GM21528 (cell line): ENCODE measurements around the gene SEMA3C.

Source experiments
- ATAC-seq: cut with Tn5 transposase; IDR thresholded peaks from one replicate; pipeline ENCODE4 v1.9.1; 2021; ENCODE audit warnings: mild to moderate bottlenecking, moderate library complexity; ENCODE audit not compliant: unreplicated experiment, low FRiP score

The SEMA3C gene

DNA sequence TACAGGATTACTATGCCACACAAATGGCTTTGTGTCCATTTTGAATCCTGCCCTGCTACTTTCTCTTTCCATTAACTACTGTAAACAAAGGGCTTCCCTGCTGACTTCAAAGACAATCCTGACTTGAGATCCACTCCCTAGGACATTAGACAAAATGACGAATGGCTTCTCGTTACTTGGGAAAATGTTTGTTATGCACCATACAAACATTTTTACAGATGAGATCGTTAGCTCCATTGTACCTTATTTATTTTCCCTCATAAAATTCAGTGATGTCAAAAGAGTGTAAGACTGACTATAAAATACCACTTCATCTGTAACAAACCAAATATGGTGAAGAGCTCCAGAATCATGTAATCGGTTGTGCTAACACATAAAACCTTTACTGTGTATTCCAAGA lies 158.6 kb downstream of the SEMA3C start:
- ATAC-seq, result no peak

DNA sequence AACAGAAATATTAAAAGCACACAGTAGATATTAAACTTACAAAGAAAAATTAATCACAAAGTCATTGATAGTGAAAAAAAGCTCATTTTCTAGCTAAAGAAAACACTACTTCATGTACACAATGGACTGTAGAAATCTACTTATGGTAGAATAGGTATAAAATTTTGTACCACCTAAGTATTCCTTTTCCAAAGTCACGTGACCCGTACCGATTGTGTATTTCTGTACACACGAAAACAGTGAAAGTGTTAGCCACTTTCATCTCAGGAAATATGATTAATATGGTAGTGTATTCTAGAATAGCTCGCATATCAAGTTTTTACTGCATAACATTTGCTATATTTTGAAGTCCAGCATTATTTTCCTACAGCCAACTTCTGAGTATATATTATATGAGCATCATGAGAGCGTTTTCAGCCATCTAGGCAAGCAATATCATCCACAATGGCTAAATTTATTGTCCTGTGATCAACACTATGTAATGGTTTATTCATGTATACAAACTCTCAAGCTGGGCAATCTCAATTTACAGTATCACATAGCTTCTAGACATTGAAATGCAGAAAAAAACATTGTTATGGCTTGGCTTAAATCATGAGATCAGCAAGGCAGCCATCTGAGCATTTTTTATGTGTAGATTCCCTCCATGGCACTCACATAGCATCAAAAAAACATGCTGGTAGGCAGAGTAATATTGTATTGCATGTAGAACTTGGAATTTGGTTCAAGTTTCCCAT lies 165.7 kb downstream of the SEMA3C start:
- ATAC-seq, result no peak

DNA sequence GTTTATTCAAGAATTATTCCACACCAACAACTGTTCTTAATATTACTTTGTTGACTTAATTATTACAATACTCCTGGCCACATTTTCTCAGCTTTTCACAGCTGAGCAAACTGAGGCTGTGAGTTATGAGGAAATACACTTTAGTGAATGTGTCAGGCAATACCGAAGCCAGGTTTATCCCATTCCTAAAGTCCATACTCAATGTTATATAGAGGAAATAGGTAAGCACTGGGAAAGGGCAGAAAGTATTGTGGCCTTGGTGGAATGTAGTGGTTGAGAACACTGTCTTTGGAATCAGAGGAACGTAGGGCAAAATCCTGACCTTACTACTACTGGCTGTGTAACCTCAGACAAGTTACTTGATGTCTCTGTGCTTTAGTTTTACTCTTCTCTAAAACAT lies 169.6 kb downstream of the SEMA3C start:
- no peak for ATAC-seq

DNA sequence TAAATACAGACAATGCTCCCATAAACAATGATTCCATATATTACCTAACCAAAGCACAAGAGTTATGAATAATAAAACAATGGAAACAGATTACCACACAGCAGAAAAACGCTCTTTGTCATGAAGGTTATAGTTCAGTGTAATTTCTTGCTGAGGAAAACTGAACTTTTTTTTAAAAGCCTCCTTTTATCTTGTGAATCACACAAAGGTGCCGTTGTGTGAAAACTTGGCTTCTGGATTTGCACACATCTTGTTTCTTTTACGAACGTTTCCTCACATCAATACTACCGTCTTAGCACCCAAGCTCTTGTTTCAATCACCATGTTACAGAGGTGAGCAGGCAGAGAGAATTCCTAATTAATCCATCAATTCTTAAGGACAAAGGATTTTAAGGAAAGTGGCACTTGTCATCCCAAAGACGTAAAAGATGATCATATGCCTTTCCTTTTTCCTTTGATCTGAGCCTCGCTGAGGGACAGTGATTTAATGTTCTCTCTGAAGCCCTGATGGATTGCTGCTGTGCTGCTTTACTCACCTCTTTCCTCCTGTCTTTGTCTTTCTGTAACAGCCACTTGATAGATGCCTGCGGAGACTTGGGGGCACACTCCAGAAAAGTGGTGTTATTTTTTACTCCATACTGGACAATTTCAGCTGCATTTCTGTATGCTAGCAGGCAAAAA lies 170.3 kb downstream of the SEMA3C start:
- no peak for ATAC-seq

DNA sequence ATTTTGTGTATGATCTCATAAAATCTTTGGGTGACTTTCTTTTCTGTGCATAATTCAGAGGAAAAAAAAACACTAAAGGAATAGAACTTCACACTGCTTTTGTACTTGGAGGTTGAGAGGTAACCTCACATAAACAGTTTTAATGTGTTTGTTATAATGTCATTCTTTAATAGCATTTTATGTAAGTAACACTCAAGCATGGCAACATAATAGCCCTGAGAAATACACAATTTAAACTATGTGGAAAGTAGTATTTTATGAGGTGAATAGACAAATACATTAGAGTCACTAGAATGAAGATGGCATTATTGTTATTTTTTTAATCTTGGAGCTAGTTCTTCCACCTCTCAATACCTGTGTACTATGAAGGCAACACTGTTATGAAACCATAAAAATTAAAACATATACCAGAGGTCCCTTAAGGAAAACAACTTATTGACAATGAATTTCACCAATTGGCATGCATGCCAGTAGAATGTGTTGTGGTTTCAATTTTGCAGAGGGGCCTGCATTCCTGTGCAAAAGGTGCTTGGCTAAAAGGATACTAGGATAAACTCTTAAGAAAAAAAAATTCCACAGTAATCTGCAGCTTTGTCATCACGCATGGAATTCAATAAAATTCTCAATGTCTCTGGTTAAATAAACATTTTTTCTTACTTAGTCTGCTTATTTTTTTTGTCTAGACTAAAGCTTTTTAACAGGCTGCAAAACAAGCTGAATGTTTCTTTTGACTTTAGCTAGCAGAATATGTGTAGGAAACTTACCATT lies 177.9 kb downstream of the SEMA3C start:
- ATAC-seq, result no peak

DNA sequence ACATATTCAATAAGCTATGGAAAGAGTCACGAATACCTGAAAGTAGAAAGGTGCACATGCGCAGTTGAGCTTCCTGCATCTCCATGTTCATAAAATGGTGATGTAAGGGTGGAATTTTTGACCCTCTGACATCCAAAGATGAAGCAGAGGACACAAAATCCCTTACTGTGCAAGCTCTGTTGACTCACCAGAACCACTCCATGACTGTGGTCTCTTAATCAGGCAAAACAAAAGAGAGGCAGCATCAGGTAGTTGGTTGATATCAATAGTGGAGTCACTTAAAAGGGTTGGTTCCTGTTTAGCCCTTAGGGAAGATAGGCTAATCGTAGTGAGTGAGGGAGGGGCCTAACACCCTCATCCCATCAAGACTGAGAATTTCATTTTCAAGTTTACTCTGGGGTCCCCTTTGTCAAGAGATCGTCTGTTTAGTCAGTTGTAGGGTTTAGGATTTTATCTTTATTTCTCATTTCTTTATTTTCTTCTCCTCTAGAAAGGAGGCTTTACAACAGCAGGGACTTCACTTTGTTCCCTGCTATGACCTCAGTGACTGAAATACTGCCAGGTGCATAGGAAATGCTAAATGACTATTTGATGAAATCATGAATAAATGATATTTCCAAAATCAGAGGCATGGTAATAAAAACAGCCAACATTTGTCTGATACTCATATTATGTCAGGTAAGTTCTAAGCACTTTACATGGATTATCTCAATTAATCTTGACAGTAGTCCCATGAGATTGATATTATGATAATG lies 182.3 kb downstream of the SEMA3C start:
- no peak for ATAC-seq

DNA sequence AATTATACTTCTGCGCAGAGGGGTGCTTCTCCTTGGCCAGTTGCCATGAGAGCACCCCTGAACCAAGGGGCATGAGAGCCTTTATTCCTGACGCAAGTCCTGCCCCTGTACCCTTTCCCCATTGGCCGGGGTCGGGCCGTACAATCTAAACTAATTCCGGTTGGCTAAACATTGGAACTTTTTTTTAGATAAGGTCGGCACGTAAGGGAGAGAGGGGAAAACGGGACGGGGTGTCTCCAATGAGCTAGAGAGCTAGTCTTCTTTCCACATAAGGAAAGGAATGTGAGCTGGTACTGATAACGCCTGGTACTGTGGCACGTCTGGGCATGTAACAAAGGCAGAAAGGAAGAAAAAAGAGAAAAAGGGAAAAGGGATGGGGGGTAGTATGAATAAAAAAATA lies 183.5 kb downstream of the SEMA3C start:
- no peak for ATAC-seq

DNA sequence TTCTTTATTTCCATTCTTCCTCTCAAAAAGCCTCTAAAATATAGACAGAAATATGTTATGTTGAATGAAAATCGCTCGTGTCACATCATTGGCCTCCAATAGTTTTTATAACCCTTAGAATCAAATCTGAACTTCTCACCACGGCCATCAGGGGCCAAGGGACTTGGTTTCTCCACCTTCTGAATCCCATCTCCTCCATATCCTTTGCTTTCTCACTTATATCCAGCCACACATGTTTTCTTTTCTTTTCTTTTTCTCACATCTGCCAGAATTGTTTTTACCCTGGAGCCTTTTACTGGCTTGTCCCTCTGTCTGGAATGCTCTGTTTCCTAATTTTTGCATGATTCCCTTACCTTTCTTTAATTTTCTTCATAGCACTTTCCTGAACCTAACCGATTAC lies 184.8 kb downstream of the SEMA3C start:
- ATAC-seq, result no peak

DNA sequence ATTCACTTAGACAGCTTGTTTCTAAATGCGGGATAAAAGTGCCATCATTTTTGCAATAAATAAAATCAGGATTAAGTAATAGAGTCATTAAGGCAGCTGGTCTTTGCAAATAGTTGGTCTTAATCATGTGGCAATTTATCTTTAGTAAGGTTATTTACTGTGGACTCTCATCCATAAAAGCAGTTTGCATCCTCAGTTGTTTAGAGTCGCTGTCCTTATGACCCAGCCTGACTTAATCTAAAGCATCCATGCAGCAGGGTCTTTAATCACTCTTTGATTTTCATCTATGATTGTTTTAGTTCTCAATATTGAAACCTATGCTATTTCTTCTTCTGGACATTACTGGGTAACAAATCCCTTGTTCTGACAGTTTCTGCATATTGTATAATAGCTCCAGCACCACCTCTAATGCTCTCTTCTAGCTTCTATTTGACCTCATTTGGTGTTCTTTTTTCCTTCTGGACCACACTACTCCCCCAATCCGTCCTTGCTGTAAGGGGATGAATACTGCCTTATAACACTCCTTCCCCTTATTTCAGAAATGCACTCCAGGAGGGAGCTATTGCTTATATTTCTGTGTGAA lies 185.4 kb downstream of the SEMA3C start:
- no peak for ATAC-seq

DNA sequence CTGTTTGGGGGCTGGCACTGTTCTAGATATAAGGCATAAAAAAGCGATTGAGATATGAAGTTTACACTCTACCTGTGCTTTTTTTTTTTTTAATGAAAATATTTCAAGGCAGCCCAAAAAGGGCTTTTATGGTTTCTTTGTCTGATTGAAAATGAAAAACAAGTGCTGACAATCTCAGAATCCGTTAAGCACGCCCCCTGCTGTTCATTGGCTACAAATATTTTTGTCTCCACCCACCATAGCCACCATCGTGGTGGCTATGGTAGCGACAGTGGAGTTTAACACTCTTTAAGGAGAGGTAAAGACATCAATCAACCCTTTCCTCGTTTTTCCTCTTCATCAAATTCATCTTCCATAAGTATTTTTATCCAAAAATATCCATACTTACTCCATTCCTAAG lies 186.2 kb downstream of the SEMA3C start:
- ATAC-seq, result no peak

DNA sequence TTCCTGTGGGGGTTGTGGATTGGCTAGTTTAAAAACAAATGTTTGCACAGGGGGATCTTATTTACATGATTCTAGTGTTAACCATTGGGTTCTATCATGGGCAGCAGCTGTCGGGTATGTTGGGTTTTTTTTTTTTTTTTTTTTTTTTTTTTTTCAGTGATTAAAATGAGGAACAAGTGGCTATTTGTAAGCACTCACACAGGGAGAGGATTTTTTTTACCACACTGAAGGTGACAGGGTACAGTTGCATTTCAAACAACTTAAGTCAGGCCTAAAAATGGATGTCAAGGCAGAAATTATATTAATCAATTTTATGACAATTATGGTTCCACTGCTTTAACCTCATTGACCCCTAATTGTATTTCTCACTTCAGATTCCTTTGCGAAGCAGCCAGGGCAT lies 187.6 kb downstream of the SEMA3C start:
- no peak for ATAC-seq

DNA sequence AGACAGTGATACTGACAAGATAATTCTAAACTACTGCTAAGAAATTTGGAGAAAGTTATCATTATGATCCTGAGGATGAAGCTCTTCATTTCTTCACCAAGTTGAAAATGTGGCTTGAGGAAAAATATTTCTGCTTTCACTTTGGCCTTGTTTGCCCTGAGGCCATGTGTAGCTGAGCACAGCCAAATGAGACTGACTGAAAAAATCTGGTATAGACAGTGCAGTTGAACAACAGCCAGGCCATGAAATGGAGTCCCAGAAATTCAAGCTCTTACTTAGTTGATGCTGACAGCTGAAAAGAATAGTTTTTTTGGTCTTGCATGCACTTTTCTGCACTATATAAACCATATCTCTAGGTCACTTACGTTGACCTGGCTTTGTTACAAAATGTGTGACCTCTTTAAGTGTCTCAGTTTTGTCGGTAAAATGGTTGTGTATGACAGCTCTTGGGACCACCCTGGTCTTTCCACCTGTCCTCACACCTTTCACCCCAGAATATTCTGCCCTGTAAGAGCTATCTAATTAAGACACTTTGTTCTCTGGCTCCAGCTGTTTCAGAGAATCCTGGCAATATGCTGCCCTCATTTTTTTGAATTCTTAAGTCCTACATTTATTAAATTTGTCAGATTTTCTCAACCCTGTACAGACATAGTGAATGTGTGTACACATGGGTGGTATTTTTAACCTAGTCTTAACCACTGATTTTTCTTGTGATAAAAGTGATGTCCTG lies 189.1 kb downstream of the SEMA3C start:
- no peak for ATAC-seq

DNA sequence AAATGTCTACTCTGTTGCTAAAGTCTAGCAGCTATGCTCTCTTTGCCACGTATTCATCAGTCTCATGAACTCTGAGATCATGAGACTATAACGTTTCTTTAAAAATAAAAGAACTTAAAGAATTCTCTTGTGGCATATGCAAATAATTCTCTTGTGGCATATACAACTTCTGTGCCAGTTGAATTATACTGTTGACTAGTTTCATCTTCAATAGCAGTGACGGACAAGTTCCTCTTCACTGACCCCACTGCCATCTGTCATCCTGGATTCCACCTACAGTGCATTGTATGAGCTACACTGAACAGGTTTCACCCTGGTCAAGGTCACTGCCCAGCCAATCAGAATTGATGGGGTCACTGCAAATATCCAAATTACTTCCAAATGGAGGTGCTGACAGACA lies 192.2 kb downstream of the SEMA3C start:
- ATAC-seq, result no peak

DNA sequence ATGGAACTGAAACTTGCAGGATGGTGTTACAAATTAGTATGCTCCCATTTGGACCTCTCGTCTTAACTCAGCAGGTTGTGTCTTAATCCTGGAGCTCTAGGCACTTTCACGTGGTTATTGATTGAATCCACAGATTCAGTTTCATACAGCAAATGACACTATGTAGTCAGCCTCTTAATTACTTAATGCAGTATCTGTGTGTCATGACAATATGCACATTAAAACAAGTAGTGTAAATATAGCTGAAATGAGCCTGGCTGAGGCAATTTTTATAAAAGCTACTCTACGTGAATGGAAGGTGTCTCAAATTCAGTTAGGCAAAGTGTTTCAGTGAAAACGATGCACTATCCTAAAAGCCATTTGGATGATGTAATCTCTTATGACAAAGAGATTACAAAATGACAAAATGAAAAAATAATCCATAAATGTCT lies 193.7 kb downstream of the SEMA3C start:
- ATAC-seq, result no peak

DNA sequence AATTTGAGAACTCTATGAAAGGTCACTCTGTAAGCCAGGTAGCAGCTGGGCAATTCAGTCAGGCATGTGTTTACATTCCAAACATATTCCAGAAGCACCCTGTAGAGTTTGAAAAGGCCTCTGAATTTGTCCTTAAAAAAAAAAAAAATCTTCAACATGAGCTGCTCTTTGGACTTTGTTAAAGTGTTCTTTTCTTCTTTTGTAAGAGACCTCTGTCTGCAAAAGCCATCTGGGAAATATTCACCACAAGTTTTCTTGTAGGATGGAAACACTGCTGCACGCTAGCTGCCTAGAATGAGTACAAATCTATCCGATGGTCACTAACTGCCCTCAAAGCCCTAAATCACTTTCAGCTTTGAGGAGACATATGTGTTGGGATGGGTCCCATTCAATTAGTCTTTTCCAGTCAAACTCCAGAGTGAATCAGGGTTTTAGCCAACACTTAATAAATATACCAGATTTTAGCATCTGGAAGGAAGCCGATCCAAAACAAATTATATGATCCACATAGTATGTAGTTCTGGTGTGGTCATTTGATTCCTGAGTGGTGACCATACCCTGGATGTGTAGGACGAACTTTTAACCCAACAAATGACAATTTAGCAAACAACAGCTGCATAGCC lies 194.5 kb downstream of the SEMA3C start:
- no peak for ATAC-seq

DNA sequence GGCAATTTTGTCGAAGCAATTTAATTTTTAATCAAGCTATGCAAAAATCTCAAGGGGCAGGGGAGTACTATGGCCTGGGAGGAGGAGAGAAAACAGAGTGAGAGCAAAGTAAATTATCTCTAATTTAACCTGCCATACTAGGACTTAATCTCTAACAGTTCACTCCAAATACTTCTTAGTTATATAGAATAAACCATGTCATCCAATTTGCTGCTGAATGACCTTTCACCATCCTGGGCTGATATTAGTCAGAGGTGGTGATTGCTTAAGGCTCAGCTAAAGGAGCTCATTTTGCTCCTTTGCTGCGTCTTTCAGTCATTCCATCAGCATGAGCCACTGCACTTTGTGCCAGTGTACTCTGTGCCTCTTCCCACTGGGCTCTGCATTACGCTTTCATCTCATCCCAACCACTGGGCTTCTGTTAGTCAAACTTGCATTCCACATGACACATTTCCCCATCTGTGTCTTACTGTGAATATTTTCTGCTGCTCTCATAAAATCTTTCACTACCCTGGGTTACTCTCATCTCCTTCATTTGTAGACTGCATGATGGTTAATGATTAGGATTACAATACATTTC lies 196.1 kb downstream of the SEMA3C start:
- no peak for ATAC-seq

DNA sequence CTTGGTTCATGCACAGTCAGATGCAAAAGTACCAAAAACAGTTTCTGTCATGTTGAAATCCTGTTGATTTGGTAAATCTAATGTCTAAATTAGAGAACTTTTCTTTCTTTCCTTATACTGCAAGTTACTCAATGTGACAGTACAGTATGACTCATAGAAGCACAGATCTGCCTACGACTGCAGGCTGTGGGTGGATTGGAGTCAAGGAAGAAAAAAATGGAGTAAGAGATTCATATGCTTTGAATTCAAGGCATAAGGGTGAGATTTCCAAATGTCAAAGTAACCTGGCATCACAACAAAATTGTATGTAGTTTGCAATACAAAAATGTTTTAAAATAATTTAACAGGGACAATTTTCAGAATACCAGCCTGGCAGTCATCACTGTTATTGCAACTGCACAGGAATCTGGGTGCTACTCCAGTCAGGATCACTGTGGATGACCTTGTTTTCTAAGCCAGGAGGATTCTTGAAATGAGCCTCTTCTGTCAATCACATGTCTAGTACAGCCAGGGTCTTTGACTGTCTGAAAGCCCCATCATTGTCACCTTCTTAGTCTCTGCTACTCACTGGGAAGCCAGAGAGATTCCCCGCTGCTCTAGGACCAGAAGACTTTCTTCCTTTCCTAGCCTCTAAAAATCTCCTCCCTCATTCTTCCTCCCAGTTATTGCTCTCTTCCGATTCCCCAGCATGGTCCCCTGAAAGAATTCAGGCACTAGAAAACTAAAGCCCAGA lies 196.8 kb downstream of the SEMA3C start:
- ATAC-seq, result no peak

DNA sequence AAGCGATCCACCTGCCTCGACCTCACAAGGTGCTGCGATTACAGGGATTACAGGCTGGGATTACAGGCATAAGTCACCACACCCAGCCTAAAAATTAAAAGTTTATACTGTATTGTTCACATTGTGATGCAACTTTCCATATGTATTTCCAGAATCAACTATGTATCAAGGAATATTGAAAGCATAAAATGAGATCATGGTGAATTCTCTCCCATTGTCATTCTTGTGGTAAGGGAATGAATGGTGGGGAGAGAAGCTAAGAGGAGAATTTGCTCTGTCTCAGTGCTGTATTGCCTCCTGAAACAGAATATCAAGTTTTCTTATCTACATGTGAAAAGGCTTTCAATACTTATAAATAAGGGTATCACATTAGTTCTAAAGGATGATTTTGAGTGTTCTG lies 198.7 kb downstream of the SEMA3C start:
- ATAC-seq, result no peak
